ENCODE data around the gene ARID4A. TPM values are rescaled to one million over a fixed set of nuclear protein-coding genes. Genes with fewer than 3 reads are reported as not detected.

The ARID4A gene
- total and polyA plus RNA-seq, 2 donors (not counting 3 experiments of a cell fraction or from before 2014, with no cell fraction given): 3.7 to 20.0 TPM

- peaks cover 10% of the 10 kb centered on the region for H3K4me1 ChIP-seq (ENCODE audit: control insufficient read depth, extremely low read depth, insufficient read depth, low read length)
- BruUV-seq (replicated peaks): no TSS peak
- CTCF ChIA-PET: no interaction called here
- no peaks in the 10 kb centered on the region for H3K36me3 ChIP-seq (ENCODE audit: control insufficient read depth in 2 of 2, extremely low read depth in 1 of 2, insufficient read depth in 2 of 2, low read length in 2 of 2)
- H3K27me3 ChIP-seq (ENCODE audit: control insufficient read depth in 2 of 2, insufficient read depth in 2 of 2, low read length in 2 of 2): no peaks in the 10 kb centered on the region
- no peaks in the 10 kb centered on the region for H3K9me1 ChIP-seq (replicated peaks; ENCODE audit: control insufficient read depth, extremely low read depth, insufficient read depth, low read length)
- POLR2A ChIA-PET: no interaction called here
- H3K9ac ChIP-seq (replicated peaks; ENCODE audit: extremely low read depth, insufficient read depth, low read length): no peak overlapping the region
- H3K9me3 ChIP-seq (replicated peaks; ENCODE audit: control insufficient read depth, insufficient read depth, low read length): no peaks in the 10 kb centered on the region
- dilution Hi-C loops (cut with MboI; ENCODE audit: extremely low pct_ligation_motif_present, low sequenced_read_pairs): no loop called here
- TF ChIP-seq EZH2 (IDR thresholded peaks at IDR 0.05; ENCODE audit: borderline replicate concordance, low read depth, low read length, severe bottlenecking) (no peak), GATA2 (IDR thresholded peaks at IDR 0.05; ENCODE audit: insufficient read depth, insufficient read length, low read depth, low read length) (no peak), MAX (IDR thresholded peaks at IDR 0.05; ENCODE audit: insufficient read depth, insufficient read length) (no peak), CTCF (IDR thresholded peaks at IDR 0.05; ENCODE audit: extremely low read depth in 1 of 2, insufficient read depth in 1 of 2, low read depth in 1 of 2, low read length in 2 of 2) (no peak), POLR2A (IDR thresholded peaks at IDR 0.05; ENCODE audit: low read depth, low read length) (no peak), MYC (IDR thresholded peaks at IDR 0.05; ENCODE audit: low read depth, low read length) (no peak), POLR2AphosphoS5 (IDR thresholded peaks at IDR 0.05; ENCODE audit: insufficient read depth, low read depth, low read length) (no peak), JUN (IDR thresholded peaks at IDR 0.05; ENCODE audit: borderline replicate concordance, insufficient read depth, insufficient read length, low read depth) (no peak), FOS (IDR thresholded peaks at IDR 0.05; ENCODE audit: borderline replicate concordance, insufficient read depth, low read length) (no peak)
- H4K20me1 ChIP-seq (replicated peaks; ENCODE audit: control insufficient read depth, extremely low read depth, insufficient read depth, low read length): no peaks in the 10 kb centered on the region
- no peak overlapping the region for H3K4me3 ChIP-seq (replicated peaks in 1 of 3; ENCODE audit: insufficient read depth in 1 of 3, low read depth in 1 of 3, low read length in 3 of 3)
- no peak overlapping the region for H3K4me2 ChIP-seq (ENCODE audit: insufficient read depth, low read length)
- H3K27ac ChIP-seq (ENCODE audit: insufficient read depth, low read depth, low read length): no peak overlapping the region
- H3K79me2 ChIP-seq (ENCODE audit: control insufficient read depth, insufficient read depth, low read length): no peaks in the 10 kb centered on the region
- no peak for DNase-seq (ENCODE audit: low read depth, low spot score)
- no peak for FAIRE-seq
- intact Hi-C loops (cut with micrococcal nuclease): no loop called here
- H2AFZ ChIP-seq (ENCODE audit: low read depth, low read length): no peak overlapping the region
These were observed 100.5 kb downstream of the ARID4A start for GRCh38 chr14:58398895-58399294.

All from endothelial cell of umbilical vein (primary cell).